Activated CD4-positive, alpha-beta T cell treated with anti-CD3 and anti-CD28 coated beads for 1 hour (primary cell): ENCODE results near the gene HOMER1.
"Not testable (repeated sequence)": the region's sequence is repeated elsewhere in the genome, so short reads cannot be mapped to it uniquely, and the experiment has no call there.

ENCODE experiments used
- DNase-seq: peaks from one replicate; pipeline ENCODE4 v3.0.0-alpha.2; 2020

HOMER1 gene

GRCh38 chr5:79516986-79517385 lies 3.1 kb upstream of the HOMER1 start:
- DNase-seq, result no peak

DNA sequence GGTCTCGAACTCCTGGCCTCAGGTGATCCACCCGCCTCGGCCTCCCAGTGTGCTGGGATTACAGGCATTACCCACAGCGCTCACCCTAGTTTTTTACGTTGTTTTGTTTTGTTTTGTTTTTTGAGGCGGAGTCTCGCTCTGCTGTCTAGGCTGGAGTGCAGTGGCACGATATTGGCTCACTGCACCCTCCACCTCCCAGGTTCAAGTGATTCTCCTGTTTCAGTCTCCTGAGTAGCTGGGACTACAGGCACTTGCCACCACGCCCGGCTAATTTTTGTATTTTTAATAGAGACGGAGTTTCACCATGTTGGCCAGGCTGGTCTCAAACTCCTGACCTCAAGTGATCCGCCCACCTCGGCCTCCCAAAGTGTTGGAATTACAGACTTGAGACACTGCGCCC lies 2.4 kb upstream of the HOMER1 start:
- not testable (repeated sequence) for DNase-seq

DNA sequence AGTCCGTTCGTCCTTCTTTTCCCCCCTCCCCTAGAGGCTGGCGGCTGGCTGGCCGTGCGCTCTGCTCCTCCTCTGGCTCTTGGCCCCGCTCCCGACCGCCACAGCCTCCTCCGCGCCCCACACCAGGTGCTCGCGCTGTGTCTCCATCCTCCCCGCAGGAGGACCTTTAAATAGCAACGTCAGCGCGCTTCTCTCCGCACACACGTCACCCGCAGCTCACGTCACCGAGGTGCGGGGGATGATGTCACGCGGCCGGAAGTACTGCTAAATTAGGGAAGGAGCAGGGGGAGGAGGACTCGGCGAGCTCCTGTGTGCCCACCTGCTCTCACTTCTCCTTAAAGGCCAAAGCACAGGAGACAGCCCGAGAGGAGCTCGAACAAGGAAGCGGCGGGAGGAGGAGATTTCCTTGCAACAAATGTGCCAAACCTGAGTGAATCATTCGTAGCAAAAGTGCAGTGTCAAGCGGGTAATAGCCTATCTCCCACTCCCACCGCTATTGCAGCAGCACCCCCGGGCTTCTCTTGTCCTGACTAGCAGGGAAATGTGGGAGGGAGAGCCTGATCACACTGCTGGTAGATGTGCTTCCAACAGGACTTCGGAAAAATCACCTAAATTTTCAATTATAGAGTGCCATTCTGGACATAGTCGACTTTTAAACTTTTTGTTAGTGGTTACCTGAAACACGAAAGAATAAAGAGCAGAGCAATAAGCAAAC lies 614 bp upstream of the HOMER1 start:
- DNase-seq, result peak; percentile 87

- no peak for DNase-seq
Observed at GRCh38 chr5:79513308-79513703, 628 bp downstream of the HOMER1 start.

GRCh38 chr5:79512471-79513307 lies 1.2 kb downstream of the HOMER1 start:
- no peak for DNase-seq

DNA sequence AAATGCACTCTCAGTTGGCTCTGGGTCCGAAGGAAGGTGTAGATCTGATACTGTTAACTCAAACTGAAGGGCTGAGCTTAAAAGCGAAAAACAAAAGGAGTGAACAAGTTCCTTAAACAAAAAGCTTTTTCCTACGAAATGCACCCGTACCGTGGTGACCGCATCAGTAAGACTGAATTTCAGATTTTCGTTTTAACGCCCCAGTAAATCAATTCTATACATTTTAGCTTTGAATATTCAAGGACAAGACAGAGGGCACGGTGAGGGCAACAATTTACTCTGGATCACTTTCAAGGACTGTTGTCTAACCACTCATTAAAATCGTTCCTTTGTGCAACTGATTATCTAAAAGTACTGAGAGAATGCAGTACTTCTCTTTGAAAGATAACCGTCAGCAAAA lies 1.9 kb downstream of the HOMER1 start:
- no peak for DNase-seq

DNA sequence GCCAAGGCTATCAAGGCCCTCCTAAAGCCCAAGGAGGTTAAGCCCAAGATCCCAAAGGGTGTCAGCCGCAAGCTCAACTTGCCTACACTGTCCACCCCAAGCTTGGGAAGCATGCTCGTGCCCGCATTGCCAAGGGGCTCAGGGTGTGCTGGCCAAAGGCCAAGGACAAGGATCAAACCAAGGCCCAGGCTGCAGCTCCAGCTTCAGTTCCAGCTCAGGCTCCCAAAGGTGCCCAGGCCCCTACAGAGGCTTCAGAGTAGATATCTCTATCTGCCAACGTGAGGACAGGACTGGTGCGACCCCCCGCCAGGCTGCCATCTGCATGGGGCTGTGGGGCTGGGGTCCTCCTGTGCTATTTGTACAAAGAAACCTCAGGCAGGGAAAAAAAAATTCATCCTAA lies 3.3 kb downstream of the HOMER1 start:
- no peak for DNase-seq

DNA sequence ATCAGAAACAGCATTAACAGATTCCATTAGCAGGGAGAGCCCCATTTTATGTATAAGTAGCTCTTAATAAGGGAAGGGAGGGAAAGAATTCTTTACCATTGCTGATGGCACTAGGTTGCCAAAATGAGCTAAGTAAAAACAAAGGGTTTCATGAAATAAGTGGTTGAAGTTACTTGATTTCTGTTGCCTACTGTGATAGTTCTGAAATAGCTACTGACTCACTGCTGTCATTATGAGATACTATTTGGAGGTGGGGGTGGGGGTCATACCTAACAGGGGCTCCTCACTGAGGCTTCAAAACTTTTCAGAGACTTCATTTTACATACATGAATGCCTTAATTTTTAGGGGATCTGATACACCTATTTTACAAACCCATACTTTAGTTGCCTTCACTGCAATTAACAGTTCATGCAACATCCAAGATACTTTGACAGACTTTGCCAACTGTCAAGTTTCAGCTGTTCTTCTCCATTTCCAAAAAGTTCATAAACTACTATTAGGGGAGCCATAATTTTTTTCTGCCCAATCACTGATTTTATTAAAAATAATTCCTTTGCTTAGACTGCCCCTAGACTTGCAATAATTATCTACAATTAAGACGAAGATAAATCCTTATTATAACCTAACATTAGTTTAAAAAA lies 4.6 kb downstream of the HOMER1 start:
- no peak for DNase-seq

- no peak for DNase-seq
Observed at GRCh38 chr5:79508794-79509193, 5.1 kb downstream of the HOMER1 start.

- no peak for DNase-seq
Observed at GRCh38 chr5:79508354-79508753, 5.6 kb downstream of the HOMER1 start.

GRCh38 chr5:79507251-79508205 lies 6.4 kb downstream of the HOMER1 start:
- DNase-seq, result no peak

GRCh38 chr5:79505138-79505537 lies 8.8 kb downstream of the HOMER1 start:
- no peak for DNase-seq

GRCh38 chr5:79503794-79504495 lies 10.0 kb downstream of the HOMER1 start:
- no peak for DNase-seq

GRCh38 chr5:79499640-79500273 lies 14.2 kb downstream of the HOMER1 start:
- no peak for DNase-seq

- no peak for DNase-seq
Observed at GRCh38 chr5:79495311-79495710, 18.6 kb downstream of the HOMER1 start.

GRCh38 chr5:79493596-79494345 lies 20.2 kb downstream of the HOMER1 start:
- DNase-seq, result no peak

DNA sequence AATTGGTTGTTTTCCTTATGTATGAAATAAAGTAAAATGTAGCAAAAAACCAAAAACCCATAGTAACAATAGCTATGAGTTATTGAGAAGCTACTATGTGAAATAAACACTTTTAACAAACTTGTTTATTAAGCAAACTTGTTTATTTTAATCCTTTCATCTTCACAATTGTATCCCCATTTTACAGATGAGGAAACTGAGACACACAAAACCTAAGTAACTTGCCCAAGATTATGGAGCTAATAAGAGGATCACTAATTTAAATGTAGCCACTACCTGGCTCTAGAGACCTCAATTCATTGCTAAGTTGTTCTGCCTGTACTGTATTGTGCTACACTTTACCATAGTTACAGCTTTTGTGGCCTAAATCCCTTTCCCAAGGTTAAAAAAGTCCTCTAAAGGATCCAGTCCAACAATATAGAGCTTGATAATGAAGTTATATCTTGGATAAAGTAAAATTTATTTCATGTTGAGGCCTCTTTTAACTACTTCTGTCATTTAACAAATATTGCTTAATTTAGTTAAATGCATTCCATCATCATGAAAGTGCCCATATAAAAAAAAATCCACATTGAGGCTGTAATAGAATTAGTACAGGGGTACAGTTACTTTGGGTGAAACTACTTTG lies 22.1 kb downstream of the HOMER1 start:
- DNase-seq, result no peak

- no peak for DNase-seq
Observed at GRCh38 chr5:79490323-79490936, 23.5 kb downstream of the HOMER1 start.

DNA sequence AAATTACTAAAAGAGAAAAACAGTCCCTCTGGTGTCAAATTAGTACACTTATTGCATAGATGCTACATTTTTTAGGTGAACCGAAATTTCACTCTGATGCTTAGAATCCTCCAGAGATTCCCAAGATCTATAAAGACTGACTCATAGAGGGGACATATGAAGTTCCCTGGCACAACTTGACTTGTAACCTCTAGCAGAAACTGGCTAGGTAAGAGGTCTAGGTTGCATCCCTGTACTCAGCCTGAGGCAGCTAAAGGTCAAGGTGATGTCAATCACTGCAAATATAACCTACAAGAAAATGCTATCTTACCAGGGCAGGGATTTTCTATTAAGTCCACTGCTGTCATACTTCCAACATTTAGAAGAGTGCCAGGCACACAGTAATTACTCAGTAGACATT lies 24.2 kb downstream of the HOMER1 start:
- no peak for DNase-seq

DNA sequence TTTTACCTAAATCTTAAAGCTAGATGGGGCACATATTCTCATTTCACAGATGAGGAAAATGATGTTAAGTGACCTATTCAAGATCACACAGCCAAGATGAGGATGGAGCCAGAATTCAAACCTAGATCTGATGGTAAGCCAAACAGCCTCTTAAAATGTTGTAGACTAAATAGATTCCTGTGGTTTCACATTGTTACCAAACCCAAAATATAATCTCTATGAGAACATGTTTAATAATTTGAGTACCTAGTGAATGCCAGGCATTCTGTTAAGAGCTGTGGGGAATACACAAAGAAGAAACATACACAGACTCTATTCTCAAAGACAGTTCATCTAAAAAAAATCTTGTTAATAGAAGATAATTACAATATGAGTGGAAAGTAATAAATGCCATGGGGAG lies 25.2 kb downstream of the HOMER1 start:
- no peak for DNase-seq
